ENCODE data around the gene CACNA1A.

DNA sequence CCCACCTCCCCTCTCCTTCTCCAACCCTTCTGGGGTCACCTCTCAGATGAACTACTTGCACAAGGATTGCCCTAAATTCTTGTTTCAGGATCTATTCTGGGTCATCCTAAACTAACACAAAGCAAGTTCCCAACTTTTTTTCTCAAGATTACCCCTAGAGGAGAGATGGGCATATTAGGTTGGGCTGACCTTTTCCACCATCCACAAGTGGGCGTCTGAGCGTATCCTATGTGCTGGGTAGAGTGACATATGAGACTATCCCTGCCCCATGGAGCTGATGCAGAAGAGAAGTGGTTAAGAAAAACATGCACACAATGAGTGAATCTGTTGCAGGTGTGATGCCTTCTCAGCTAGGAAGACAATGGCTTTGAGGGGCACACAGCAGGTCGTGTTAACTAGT lies 132.7 kb downstream of the CACNA1A start:
- TF ChIP-seq, protein P1, sequence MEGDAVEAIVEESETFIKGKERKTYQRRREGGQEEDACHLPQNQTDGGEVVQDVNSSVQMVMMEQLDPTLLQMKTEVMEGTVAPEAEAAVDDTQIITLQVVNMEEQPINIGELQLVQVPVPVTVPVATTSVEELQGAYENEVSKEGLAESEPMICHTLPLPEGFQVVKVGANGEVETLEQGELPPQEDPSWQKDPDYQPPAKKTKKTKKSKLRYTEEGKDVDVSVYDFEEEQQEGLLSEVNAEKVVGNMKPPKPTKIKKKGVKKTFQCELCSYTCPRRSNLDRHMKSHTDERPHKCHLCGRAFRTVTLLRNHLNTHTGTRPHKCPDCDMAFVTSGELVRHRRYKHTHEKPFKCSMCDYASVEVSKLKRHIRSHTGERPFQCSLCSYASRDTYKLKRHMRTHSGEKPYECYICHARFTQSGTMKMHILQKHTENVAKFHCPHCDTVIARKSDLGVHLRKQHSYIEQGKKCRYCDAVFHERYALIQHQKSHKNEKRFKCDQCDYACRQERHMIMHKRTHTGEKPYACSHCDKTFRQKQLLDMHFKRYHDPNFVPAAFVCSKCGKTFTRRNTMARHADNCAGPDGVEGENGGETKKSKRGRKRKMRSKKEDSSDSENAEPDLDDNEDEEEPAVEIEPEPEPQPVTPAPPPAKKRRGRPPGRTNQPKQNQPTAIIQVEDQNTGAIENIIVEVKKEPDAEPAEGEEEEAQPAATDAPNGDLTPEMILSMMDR (IDR thresholded peaks at IDR 0.05; ENCODE audit: insufficient read depth, low read length, poor library complexity, severe bottlenecking) = no peak
- no peak for TF ChIP-seq EZH2phosphoT487 (conservative IDR thresholded peaks at IDR 0.05; ENCODE audit: low read length)

Data from SU-DHL-6 (cell line).